Dendritic cell treated with granulocyte-macrophage colony-stimulating factor and Interleukin-4, amounts not matched to agents 40 ng/mL and 50 ng/mL, for 4 days (primary cell): Measurements from ENCODE around the gene NAB2.

ENCODE experiments used
- H3K27ac Mint-ChIP-seq: one replicate; pipeline ENCODE4 v1.8.0; 2022; ENCODE audit warnings: mild to moderate bottlenecking, mixed read lengths
- H3K27me3 Mint-ChIP-seq: one replicate; pipeline ENCODE4 v1.8.0; 2022; ENCODE audit warnings: mild to moderate bottlenecking, mixed read lengths
- H3K36me3 Mint-ChIP-seq: one replicate; pipeline ENCODE4 v1.8.0; 2022; ENCODE audit warnings: low read depth, mixed read lengths
- H3K4me1 Mint-ChIP-seq: one replicate; pipeline ENCODE4 v1.8.0; 2022; ENCODE audit warnings: low read depth, mixed read lengths
- H3K4me3 Mint-ChIP-seq: one replicate; pipeline ENCODE4 v1.8.0; 2022; ENCODE audit warnings: mild to moderate bottlenecking, moderate library complexity, mixed read lengths
- H3K9me3 Mint-ChIP-seq: one replicate; pipeline ENCODE4 v1.8.0; 2022; ENCODE audit warnings: mixed read lengths
- intact Hi-C: fragments of 100-400 bp; cut with micrococcal nuclease; formaldehyde crosslinking; loops from one replicate; pipeline ENCODE4 v1.15.0; 2022

The NAB2 gene

DNA sequence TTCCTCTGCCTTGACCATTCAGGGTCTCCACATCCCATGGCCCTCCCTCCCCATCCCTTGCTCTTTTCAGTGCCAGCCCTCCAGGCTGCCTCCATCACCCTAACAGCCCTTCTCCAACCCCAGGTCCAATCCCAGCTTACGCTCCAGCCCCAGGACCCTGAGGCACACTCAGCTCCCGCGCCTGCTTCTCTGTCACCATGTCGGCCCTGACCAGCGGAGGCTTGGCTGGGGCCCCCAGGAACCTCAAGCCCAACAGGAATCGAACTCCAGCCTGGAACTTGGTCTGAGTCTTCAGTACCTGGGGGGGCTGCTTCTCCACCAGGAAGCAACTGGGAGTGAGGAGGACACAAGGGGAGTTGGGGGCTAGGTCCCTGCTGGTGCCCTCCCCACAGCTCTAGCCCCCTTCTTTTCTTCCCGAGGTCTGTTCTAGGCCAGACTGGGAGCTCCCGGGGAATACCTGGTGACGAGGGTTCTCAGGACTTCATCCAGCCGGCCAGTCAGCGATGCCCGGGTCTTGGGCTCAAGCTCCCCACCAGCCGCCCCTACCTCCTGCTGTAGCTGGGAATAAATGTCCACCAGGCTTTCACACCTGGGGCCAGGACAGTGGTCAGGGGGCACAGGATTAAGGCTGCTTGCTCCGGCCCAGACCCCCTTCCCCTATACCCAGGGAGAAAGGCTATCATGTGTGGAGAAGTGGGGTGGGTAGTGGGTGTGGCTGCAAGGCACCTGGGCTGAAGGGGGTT, 16.3 kb downstream of the NAB2 start:
- Mint-ChIP-seq H3K9me3 (no peaks in the 10 kb centered on the region), H3K4me3 (no peak overlapping the region), H3K27ac (peak overlapping the region; percentile 77), H3K4me1 (peaks cover 91% of the 10 kb centered on the region), H3K27me3 (no peaks in the 10 kb centered on the region), H3K36me3 (peaks cover 99% of the 10 kb centered on the region)
- intact Hi-C loops = no loop called here

DNA sequence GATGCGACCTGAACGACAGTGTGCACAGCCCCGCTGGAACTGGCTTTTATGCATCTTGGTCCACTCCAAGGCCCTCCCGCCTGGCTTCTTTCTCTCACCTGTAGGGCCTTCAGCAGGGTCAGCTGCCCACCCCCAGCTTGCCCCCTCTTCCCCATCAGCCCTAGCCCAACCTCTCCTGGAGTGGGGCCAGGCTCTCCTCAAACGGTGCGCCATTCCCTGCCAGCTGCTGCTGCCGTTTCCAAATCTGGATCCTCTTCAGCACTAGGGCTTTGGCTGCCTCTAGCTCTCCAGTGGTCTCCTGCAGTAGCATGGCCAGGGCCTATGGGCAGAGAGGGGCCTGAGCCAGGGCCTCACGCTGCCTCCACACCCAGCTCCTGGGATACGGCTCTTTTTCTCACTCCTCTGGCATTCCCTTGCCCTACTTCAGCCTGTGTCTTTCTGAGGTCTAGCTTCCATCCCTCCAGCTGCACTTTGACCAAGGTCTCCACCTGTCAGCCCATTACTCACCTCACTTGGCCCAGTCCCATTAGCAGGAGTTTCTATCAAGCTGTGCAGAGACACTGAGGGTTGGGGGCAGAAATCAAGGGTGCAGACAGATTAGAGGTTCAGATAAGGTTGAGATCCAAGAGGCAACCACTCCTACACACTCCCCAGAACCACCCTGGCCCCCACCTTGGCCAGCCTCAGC, 17.3 kb downstream of the NAB2 start:
- peaks cover 99% of the 10 kb centered on the region for H3K36me3 Mint-ChIP-seq
- H3K27ac Mint-ChIP-seq = peak overlapping the region; percentile 55
- no peak overlapping the region for H3K4me3 Mint-ChIP-seq

DNA sequence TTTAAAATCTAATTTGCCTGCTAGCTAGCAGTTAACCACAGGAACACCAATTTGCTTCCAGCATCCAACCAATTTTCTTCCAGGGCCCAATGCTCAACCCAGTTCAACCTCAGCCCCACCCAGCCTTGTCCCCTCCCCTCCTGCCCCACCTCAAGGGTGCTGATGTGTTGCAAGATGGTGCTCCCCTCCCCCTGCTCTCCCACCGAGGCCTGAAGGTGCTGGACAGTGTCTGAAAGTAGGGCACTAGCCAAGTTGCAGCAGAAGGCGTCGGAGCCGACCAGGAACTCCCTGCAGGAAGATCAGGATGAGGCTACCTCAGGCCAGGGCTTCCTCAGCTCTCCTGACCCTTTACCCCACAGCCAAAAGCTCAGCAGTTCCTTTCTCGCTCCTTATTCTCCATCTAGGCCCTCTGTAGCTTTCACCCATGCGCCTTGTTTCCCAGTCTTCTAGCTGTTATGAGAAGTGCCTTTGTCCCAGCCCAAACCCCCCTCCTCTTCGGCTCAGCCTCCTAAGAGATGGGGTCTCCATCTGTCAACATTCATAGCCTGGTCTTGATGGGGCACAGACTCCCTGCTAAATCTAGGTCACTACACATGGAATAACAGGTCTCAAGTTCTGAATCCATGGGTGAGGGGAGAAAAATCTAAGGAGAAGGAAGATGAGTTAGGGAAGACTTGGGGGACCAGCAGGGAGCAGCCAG, 18.7 kb downstream of the NAB2 start:
- H3K27me3 Mint-ChIP-seq = no peaks in the 10 kb centered on the region
- H3K4me3 Mint-ChIP-seq = no peak overlapping the region
- H3K36me3 Mint-ChIP-seq = peaks cover 88% of the 10 kb centered on the region
- peaks cover 82% of the 10 kb centered on the region for H3K4me1 Mint-ChIP-seq
- intact Hi-C loops = no loop called here
- no peaks in the 10 kb centered on the region for H3K9me3 Mint-ChIP-seq
- H3K27ac Mint-ChIP-seq = peak overlapping the region; percentile 8

More for the DNA sequence above, 17.3 kb downstream of the NAB2 start:
- Mint-ChIP-seq H3K9me3 (no peaks in the 10 kb centered on the region), H3K4me1 (peaks cover 81% of the 10 kb centered on the region), H3K27me3 (no peaks in the 10 kb centered on the region)
- intact Hi-C loops = no loop called here

DNA sequence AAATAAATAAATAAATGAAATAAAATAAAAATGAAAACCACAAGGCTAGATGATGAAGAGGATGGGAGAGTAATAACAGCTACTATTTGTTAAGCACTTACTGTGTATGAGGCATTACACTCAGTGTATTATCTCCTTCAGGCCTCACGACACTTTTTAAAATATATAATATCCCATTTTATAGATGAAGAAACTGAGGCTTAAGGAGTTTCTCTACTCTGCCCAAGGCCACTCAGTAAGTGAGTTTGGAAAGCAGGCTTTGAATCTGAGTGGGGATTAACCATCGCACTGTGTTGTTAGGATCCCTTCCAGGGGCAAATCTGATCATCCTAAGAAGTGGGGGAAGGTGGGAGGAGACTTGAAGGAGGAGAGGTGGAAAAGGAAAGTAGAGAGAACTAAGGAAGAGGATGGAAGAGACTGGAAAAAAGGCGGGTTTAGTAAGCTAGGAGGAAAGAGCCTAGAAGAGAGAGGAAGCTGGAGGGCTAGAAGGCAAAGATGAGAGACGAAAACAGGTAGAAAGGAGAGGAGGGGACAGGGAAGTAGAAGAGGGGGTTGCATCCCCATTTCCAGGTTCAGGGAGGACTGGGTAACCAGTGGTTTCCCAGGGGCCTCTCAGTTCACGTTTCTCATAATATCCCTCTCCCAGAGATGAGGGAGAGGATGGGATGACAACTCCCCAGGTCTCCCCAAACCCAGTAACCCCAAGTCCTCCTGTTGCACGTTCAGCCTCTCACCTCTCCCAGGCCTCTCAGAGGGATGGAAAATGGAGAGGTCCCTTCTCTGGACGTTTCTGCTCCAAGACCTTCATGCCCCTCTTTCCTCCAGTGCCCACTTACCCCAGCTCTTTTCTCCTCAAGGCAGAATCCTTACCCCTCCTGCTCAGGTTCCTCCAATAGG, 20.5 kb downstream of the NAB2 start:
- Mint-ChIP-seq H3K4me1 (peaks cover 78% of the 10 kb centered on the region), H3K27me3 (no peaks in the 10 kb centered on the region), H3K36me3 (peaks cover 70% of the 10 kb centered on the region), H3K9me3 (no peaks in the 10 kb centered on the region), H3K27ac (peak overlapping the region; percentile 95), H3K4me3 (peak overlapping the region; percentile 98)
- intact Hi-C loops = loop anchor here (5.0 kb wide), 1 partner anchor 102 kb away; the partner anchor contains the start of gene ZBTB39

DNA sequence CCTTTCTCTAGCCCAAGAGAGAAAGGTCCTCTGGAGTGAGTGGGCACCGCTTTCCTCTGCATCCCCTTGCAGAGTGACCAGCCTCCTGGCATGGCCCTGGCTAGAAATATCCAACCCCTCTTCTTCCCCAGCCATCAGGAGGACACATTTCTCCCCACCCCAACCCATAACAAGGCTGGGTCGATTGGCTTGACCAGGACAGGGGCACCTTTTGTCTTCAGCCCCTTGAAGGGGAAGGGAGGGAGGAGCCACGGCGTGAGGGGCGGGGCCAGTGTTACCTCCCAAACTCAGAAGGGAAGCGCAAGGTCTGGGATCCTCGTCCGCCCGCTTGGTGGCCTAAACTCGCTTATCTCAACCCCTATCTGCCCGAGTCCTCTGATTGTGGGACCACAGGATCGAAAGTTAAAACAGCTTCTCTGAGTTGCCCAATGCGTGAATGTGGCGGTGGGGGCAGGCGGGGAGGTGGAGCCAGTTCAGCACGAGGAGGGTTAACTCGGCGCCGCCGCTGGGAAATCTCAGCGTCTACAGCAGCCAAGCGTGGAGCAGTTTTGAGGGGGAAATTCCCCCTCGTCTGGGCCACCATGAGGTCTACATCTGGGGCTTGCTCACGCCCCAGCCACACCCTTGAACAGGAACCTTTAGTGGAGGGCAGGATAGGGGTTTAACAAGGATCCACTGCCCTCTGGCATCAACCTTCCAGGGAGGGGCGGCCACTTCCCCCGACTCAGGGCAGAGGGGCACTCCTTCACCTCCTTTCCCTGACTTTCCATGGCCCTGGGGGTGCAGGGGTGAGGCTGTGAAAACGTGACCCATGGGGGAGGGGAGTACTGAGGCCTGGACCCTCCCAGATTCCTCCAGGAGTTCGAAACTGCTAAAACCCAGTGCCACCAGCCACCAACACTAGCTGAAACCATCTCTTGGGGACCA, 21.5 kb downstream of the NAB2 start:
- Mint-ChIP-seq H3K9me3 (no peaks in the 10 kb centered on the region), H3K4me1 (peaks cover 69% of the 10 kb centered on the region), H3K36me3 (peaks cover 61% of the 10 kb centered on the region), H3K4me3 (peak overlapping the region; percentile 98), H3K27me3 (no peaks in the 10 kb centered on the region), H3K27ac (peak overlapping the region; percentile 95)
- intact Hi-C loops = loop anchor here (1.0 to 5.0 kb wide), 2 partner anchors 22 to 103 kb away; partner anchors contain the start of gene ZBTB39

DNA sequence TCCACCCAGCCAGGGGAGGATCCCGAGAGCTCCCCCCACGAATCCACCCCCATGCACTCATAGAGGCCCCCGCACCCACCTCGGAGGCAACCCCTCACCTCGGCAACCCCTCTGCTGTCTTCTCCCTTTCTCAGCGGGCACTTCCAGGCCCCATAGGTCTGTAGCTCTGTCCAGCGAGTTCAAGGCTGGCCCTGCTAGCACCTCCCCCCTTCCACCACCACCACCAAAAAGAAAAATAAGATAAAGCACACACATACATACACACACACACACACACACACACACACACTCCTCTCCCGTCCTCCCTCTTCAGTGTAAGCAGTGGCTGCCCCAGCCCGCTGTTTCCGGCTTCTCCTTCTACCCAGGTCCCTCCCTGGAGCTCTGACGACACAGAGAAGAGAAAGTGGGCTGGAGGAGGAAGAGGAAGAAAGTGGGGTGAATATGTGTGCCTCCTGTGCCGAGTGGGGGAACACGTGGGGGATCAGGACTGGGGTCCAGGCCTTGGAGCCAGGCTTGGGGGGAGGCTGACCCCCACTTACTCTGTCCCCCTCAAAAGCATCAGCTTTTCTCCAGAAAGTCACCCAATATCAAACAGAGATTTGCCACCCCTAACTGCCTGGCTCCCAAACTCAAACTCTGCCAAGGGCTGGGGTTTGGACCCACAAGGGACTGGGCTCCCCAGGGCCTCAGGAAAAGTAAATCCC, 22.3 kb downstream of the NAB2 start, which contains the start of gene STAT6:
TSS of gene STAT6 (minus strand) at position 332 of the 704 bp plus-strand sequence. CDS start 3,084 bp downstream, outside the sequence.
- peaks cover 1% of the 10 kb centered on the region for H3K27me3 Mint-ChIP-seq
- peak within 1 kb of the TSS; percentile 95 for H3K27ac Mint-ChIP-seq
- peak within 1 kb of the TSS; percentile 98 for H3K4me3 Mint-ChIP-seq
- peaks cover 53% of the 10 kb centered on the region for H3K36me3 Mint-ChIP-seq
- intact Hi-C loops = loop anchor here (1.0 to 5.0 kb wide), 2 partner anchors 23 to 104 kb away; partner anchors contain the start of gene ZBTB39
- peaks cover 65% of the 10 kb centered on the region for H3K4me1 Mint-ChIP-seq
- no peaks in the 10 kb centered on the region for H3K9me3 Mint-ChIP-seq

DNA sequence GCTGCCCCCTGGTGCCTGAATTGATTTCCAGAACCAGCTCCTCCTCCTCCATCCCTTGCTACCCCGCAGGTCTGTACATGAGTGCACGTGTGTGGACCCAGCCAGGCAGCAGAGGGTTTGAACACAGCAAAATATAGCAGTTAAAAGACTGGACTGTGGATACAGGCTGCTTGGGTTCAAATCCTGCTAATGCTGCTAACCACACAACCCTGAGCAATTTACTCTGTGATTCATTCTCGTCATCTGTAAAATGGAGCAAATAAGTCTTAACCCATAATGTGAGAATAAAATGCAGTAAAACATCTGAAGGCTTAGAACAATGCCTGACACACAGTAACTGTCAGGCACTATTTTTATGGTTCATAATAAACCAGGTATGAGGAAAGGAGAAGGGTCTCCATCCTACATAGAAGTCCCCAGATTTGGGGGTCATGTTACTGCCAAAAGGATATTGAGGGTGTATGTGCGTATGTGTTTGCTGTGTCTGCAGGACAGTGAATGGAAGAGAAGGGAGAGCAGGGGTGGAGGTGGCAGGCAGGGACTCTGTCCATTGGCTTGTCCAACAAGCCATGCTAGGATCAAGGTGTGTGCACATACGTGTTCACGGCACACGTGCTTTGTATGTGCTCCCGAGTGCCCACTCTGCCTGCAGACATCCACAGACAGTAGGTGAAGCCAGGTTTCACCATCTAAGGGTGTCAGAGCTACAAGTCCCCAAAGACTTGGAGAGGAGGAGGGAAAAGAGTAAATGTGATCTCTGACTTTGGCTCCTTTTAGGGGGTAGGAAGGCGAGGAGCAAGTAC, 23.8 kb downstream of the NAB2 start:
- H3K9me3 Mint-ChIP-seq = no peaks in the 10 kb centered on the region
- peaks cover 38% of the 10 kb centered on the region for H3K36me3 Mint-ChIP-seq
- intact Hi-C loops = loop anchor here (1.0 to 5.0 kb wide), 3 partner anchors 19 to 105 kb away; partner anchors contain the start of gene ZBTB39
- H3K27ac Mint-ChIP-seq = peak overlapping the region; percentile 95
- H3K27me3 Mint-ChIP-seq = peaks cover 5% of the 10 kb centered on the region
- H3K4me3 Mint-ChIP-seq = peak overlapping the region; percentile 98
- H3K4me1 Mint-ChIP-seq = peaks cover 61% of the 10 kb centered on the region

DNA sequence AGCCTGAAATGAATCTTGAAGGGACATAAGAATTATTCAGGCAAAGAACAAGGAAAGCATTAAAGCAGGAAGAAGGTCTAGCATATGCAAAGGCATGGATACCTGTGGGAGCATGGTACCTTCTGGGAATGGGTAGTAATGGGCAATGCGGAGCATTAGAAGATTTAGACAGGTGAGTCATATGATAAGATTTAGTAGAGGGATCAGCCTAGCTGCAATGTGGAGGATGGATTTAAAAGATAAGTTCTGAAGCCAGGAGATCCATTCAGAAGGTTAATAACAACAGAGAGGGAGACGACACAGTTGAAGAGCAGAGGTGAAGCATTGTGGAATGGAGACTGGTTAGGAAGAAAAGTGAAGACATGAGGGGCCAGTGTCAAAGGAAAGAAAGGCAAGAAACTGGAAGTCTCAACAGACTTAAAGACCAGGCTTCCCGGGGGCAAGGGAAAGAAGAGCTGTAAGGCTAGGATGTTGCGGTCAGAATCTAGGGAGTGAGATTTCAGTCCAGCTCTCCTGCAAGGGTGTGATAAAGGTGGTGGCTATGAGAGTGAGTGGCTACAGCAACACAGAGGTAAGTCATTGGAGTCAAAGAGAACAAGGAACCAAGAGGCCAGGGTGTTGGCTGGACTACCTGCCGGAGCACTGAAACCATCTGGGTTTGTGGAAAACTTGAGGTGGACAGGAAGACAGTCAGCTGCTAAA, 27.8 kb downstream of the NAB2 start:
- no peaks in the 10 kb centered on the region for H3K9me3 Mint-ChIP-seq
- peaks cover 5% of the 10 kb centered on the region for H3K27me3 Mint-ChIP-seq
- H3K4me1 Mint-ChIP-seq = peaks cover 51% of the 10 kb centered on the region
- no peaks in the 10 kb centered on the region for H3K36me3 Mint-ChIP-seq
- intact Hi-C loops = no loop called here
- H3K27ac Mint-ChIP-seq = peak overlapping the region; percentile 33
- H3K4me3 Mint-ChIP-seq = no peak overlapping the region

DNA sequence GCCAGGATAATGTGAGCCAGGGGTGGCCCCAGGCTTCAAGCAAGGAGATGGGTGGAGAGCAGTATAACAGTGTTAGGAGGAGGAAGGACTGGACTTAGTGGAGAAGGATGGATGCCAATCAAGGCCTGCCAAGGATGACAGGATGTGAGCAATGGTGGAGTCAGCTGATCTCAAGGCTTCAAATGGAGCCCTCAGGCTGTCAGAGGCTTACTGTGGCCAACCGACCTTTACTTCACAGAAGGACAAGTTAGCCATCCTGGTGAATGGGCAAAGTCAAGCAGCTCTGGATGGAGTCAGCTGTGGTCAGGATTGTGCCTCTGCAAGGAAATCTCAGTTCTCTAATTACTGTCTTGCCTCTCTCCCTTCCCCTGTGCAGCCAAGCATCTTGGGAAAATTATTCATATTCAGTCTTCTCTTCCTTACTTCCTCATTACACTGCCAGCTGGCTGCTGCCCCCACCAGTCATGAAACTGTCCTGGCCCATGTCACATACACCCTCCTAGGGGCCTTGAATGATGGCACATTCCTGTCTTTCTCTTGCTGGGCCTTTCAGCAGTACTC, 29.9 kb downstream of the NAB2 start:
- no peaks in the 10 kb centered on the region for H3K36me3 Mint-ChIP-seq
- H3K27ac Mint-ChIP-seq = peak overlapping the region; percentile 91
- intact Hi-C loops = loop anchor here (1.0 kb wide), 1 partner anchor 9 kb away; no protein-coding TSS in a partner anchor
- H3K4me3 Mint-ChIP-seq = no peak overlapping the region
- H3K9me3 Mint-ChIP-seq = peaks cover 4% of the 10 kb centered on the region
- peaks cover 5% of the 10 kb centered on the region for H3K27me3 Mint-ChIP-seq
- H3K4me1 Mint-ChIP-seq = peaks cover 33% of the 10 kb centered on the region

DNA sequence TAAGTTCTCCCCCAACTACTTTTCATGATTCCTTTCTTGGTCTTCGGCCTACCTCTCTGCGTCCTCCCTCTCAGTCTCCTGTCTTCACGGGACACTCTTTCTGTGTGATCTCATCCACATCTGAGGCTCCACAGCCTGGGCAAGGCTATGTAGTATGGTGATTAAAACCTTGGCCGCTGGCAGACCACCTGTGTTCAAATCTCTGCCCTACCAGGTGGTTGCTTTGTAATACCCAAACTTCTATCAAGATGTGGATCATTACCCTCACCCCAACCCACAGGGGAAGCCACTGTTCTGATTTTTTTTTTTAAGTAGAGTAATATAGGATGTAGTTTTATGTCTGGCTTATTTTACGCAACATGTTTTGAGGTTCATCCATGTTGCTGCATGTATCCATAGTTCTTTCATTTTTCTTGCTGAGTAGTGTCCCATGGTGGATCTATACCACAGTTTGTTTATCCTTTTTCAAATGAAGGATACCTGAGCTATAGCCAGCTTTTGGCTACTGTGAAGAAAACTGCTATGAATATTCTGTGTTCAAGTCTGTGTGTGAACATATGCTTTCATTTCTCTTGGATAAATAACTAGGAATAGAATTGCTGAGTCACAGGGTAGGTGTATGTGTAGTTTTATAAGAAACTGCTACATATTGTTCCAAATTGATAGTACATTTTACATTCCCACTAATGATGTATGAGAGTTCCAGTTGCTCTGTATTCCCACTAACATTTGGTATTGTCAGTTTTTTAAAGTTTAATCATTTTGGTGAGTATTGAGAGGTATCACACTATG, 30.6 kb downstream of the NAB2 start:
- peak overlapping the region; percentile 91 for H3K27ac Mint-ChIP-seq
- peaks cover 33% of the 10 kb centered on the region for H3K4me1 Mint-ChIP-seq
- H3K27me3 Mint-ChIP-seq = peaks cover 5% of the 10 kb centered on the region

More for the DNA sequence above, 30.6 kb downstream of the NAB2 start:
- intact Hi-C loops = loop anchor here (1.0 kb wide), 1 partner anchor 8 kb away; no protein-coding TSS in a partner anchor
- H3K36me3 Mint-ChIP-seq = no peaks in the 10 kb centered on the region
- H3K4me3 Mint-ChIP-seq = no peak overlapping the region
- peaks cover 9% of the 10 kb centered on the region for H3K9me3 Mint-ChIP-seq
